Epithelial cell of prostate (primary cell): Measurements from ENCODE around the gene TRPM6.

Source experiments
- DNase-seq: peaks from one replicate; pipeline ENCODE4 v3.0.0-alpha.2; 2011; ENCODE audit warnings: low read depth, low spot score
- H3K27ac ChIP-seq: fragments of 450-650 bp; 2 replicates; pipeline ENCODE4 v1.5.1; 2017; ENCODE audit warnings: mild to moderate bottlenecking

The TRPM6 gene

GRCh38 chr9:74775396-74775795, 112.3 kb downstream of the TRPM6 start:
- no peak overlapping the region for H3K27ac ChIP-seq
- DNase-seq, result no peak

GRCh38 chr9:74773886-74774479, 113.7 kb downstream of the TRPM6 start:
- no peak overlapping the region for H3K27ac ChIP-seq
- DNase-seq, result peak; percentile 18

GRCh38 chr9:74772121-74772520, 115.6 kb downstream of the TRPM6 start:
- no peak for DNase-seq
- H3K27ac ChIP-seq, result no peak overlapping the region

GRCh38 chr9:74771672-74772071, 116.0 kb downstream of the TRPM6 start:
- no peak overlapping the region for H3K27ac ChIP-seq
- DNase-seq, result no peak

GRCh38 chr9:74771262-74771585, 116.5 kb downstream of the TRPM6 start:
- no peak overlapping the region for H3K27ac ChIP-seq
- DNase-seq, result no peak

- no peak for DNase-seq
These were observed 117.0 kb downstream of the TRPM6 start for GRCh38 chr9:74770508-74771261.

GRCh38 chr9:74765481-74765971, 122.2 kb downstream of the TRPM6 start:
- DNase-seq, result no peak

More at GRCh38 chr9:74770508-74771261, 117.0 kb downstream of the TRPM6 start:
- H3K27ac ChIP-seq, result no peak overlapping the region

GRCh38 chr9:74762950-74763349, 124.8 kb downstream of the TRPM6 start:
- no peak overlapping the region for H3K27ac ChIP-seq
- DNase-seq, result no peak

More at GRCh38 chr9:74765481-74765971, 122.2 kb downstream of the TRPM6 start:
- H3K27ac ChIP-seq, result no peak overlapping the region

GRCh38 chr9:74760031-74760700, 127.6 kb downstream of the TRPM6 start:
- peak overlapping the region; percentile 39 for H3K27ac ChIP-seq
- peak; percentile 92 for DNase-seq

- no peak for DNase-seq
- no peak overlapping the region for H3K27ac ChIP-seq
These were observed 131.7 kb downstream of the TRPM6 start for GRCh38 chr9:74755999-74756398.

- no peak overlapping the region for H3K27ac ChIP-seq
- DNase-seq, result no peak
These were observed 132.4 kb downstream of the TRPM6 start for GRCh38 chr9:74755355-74755754.

- H3K27ac ChIP-seq, result no peak overlapping the region
- no peak for DNase-seq
These were observed 134.1 kb downstream of the TRPM6 start for GRCh38 chr9:74753650-74754049.

- no peak for DNase-seq
- no peak overlapping the region for H3K27ac ChIP-seq
These were observed 138.8 kb downstream of the TRPM6 start for GRCh38 chr9:74748966-74749365.

- H3K27ac ChIP-seq, result no peak overlapping the region
- no peak for DNase-seq
These were observed 144.7 kb downstream of the TRPM6 start for GRCh38 chr9:74742792-74743730.

- H3K27ac ChIP-seq, result no peak overlapping the region
- DNase-seq, result no peak
These were observed 145.4 kb downstream of the TRPM6 start for GRCh38 chr9:74742191-74742790.

- no peak for DNase-seq
- no peak overlapping the region for H3K27ac ChIP-seq
These were observed 151.1 kb downstream of the TRPM6 start for GRCh38 chr9:74736646-74737045.

GRCh38 chr9:74735761-74736160, 152.0 kb downstream of the TRPM6 start:
- no peak for DNase-seq
- no peak overlapping the region for H3K27ac ChIP-seq

- no peak for DNase-seq
- no peak overlapping the region for H3K27ac ChIP-seq
These were observed 158.5 kb downstream of the TRPM6 start for GRCh38 chr9:74729136-74729695.

GRCh38 chr9:74728176-74728575, 159.5 kb downstream of the TRPM6 start:
- no peak for DNase-seq
- H3K27ac ChIP-seq, result no peak overlapping the region

- H3K27ac ChIP-seq, result no peak overlapping the region
- no peak for DNase-seq
These were observed 161.1 kb downstream of the TRPM6 start for GRCh38 chr9:74726581-74726980.
